ENCODE data around the gene C14orf180. TPM values are rescaled to one million over a fixed set of nuclear protein-coding genes. Genes with fewer than 3 reads are reported as not detected.

Gene C14orf180
- total and polyA plus RNA-seq, 4 experiments from 2014 or later = not detected

DNA sequence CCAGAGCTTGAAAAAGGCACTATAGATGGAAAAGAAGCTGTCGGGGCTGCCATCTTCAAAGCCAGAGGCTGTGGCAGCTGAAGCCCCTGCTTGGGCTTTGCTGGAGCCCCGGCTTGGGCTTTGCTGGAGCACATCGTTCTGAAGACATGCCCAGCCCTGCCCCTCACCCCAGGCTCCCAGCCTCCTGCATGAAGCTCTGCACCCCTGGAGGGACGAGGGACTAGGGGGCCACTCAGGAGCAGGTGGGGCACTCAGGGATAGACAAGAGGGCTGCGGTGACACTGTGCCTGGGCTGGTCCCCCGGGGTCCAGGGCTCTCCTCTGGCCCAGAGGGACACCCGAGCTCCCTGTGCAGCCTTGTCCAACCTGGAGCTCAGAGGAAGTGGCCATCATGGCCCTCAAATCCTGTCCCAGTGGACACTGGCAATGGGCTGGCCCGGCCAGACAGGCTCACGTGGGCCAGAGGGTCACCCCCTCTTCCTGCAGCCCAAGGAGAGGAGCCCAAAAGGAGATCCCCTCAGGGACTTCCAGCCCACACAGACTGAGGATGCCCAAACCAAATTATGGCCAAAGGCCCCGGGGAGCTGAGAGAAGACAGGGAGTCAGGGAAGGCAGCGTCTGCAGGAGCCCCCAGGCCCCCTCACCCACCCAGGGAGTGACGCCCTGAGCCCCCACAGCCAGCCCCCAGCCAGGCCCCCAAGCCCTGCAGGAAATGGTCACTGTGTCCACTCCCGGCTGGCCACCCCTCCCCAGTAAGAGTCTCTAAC is 23.1 kb upstream of the C14orf180 start:
- intact Hi-C loops (cut with micrococcal nuclease) = no loop called here
- peaks cover 4% of the 10 kb centered on the region in 2 donors for H3K27me3 Mint-ChIP-seq
- ChIA-PET CTCF (ENCODE audit: partially characterized antibody) (no interaction called here), POLR2A (ENCODE audit: partially characterized antibody) (no interaction called here)
- H3K4me3 Mint-ChIP-seq = no peak overlapping the region
- H3K9me3 Mint-ChIP-seq = peaks cover 0 to 2% (median 0%) of the 10 kb centered on the region in 8 donors
- no peaks in the 10 kb centered on the region for H3K36me3 Mint-ChIP-seq
- DNase-seq = no peak
- Histone ChIP-seq H3K9me3 (ENCODE audit: control insufficient read depth in 1 of 2, low read length in 2 of 2) (no peaks in the 10 kb centered on the region), H3K4me1 (ENCODE audit: insufficient read depth, low read length) (no peaks in the 10 kb centered on the region), H3K4me3 (ENCODE audit: low read length in 2 of 2) (no peak overlapping the region), H3K36me3 (ENCODE audit: insufficient read depth, low read length) (no peaks in the 10 kb centered on the region), H3K27ac (ENCODE audit: low read depth, low read length) (no peak overlapping the region), H3K27me3 (ENCODE audit: insufficient read depth, low read length) (no peaks in the 10 kb centered on the region)
- no peaks in the 10 kb centered on the region for H3K4me1 Mint-ChIP-seq
- H3K27ac Mint-ChIP-seq = no peak overlapping the region

- ChIA-PET CTCF (ENCODE audit: partially characterized antibody) (no interaction called here), POLR2A (ENCODE audit: partially characterized antibody) (no interaction called here)
- Histone ChIP-seq H3K27ac (ENCODE audit: low read depth, low read length) (no peak overlapping the region), H3K9me3 (ENCODE audit: control insufficient read depth in 1 of 2, low read length in 2 of 2) (no peaks in the 10 kb centered on the region), H3K27me3 (ENCODE audit: insufficient read depth, low read length) (no peaks in the 10 kb centered on the region), H3K4me3 (ENCODE audit: low read length in 2 of 2) (no peak overlapping the region), H3K36me3 (ENCODE audit: insufficient read depth, low read length) (no peaks in the 10 kb centered on the region), H3K4me1 (ENCODE audit: insufficient read depth, low read length) (no peaks in the 10 kb centered on the region)
- H3K36me3 Mint-ChIP-seq = no peaks in the 10 kb centered on the region
- H3K27ac Mint-ChIP-seq = no peak overlapping the region
- H3K4me3 Mint-ChIP-seq = no peak overlapping the region
- peaks cover 6 to 8% of the 10 kb centered on the region in 2 donors for H3K27me3 Mint-ChIP-seq
- intact Hi-C loops (cut with micrococcal nuclease) = no loop called here
- DNase-seq = no peak
- no peaks in the 10 kb centered on the region for H3K4me1 Mint-ChIP-seq
- H3K9me3 Mint-ChIP-seq = peaks cover 0 to 2% (median 0%) of the 10 kb centered on the region in 8 donors
Observed at GRCh38 chr14:104557086-104557485, 22.5 kb upstream of the C14orf180 start.

GRCh38 chr14:104557766-104558165 is 21.8 kb upstream of the C14orf180 start:
- Histone ChIP-seq H3K36me3 (ENCODE audit: insufficient read depth, low read length) (no peaks in the 10 kb centered on the region), H3K4me3 (ENCODE audit: low read length in 2 of 2) (no peak overlapping the region), H3K9me3 (ENCODE audit: control insufficient read depth in 1 of 2, low read length in 2 of 2) (no peaks in the 10 kb centered on the region), H3K4me1 (ENCODE audit: insufficient read depth, low read length) (no peaks in the 10 kb centered on the region), H3K27me3 (ENCODE audit: insufficient read depth, low read length) (no peaks in the 10 kb centered on the region), H3K27ac (ENCODE audit: low read depth, low read length) (no peak overlapping the region)
- H3K4me3 Mint-ChIP-seq = no peak overlapping the region
- POLR2A ChIA-PET (ENCODE audit: partially characterized antibody) = no interaction called here
- H3K27ac Mint-ChIP-seq = no peak overlapping the region
- H3K9me3 Mint-ChIP-seq = peaks cover 0 to 2% (median 0%) of the 10 kb centered on the region in 8 donors
- H3K27me3 Mint-ChIP-seq = peaks cover 5 to 6% of the 10 kb centered on the region in 2 donors
- intact Hi-C loops (cut with micrococcal nuclease) = no loop called here
- CTCF ChIA-PET (ENCODE audit: partially characterized antibody) = no interaction called here
- H3K4me1 Mint-ChIP-seq = no peaks in the 10 kb centered on the region
- no peak for DNase-seq
- H3K36me3 Mint-ChIP-seq = no peaks in the 10 kb centered on the region

DNA sequence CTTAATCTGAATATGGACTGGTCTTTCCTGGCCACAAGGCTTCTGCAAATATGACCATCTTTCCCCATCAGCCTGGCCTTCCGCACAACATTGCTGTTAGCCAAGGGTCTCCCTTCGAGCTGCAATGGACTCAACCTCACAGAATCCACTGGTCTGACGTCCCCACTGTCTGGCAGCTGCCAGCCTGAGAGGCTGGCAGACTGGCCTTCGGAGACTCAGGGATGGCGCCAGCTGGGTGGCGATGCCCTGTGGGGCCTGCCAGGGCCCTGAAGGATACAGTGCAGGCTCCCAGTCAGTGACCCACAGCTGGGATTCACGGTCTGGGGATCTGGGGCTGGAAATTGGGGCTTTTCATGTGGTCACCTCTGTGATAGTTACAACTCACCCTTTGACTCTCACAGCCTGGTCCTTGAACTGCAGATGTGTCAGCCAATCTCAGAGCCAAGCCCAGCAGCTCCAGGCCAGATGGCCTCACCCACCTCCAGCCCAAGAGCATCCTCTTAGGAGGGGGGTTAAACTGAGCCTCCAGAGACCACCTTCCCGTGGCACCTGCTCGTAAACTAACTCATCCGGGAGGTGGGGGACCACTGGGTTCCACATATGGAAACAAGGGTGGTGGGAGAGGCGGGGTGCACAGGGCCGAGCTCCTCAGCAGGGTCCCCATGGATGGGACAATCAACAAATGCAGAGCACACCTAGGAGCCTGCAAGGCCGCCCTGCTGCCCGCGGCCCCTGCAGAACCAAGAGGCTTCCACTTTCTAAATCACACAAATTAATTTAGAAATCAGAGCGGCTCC is 21.1 kb upstream of the C14orf180 start:
- peaks cover 0 to 2% (median 0%) of the 10 kb centered on the region in 8 donors for H3K9me3 Mint-ChIP-seq
- DNase-seq = no peak
- POLR2A ChIA-PET (ENCODE audit: partially characterized antibody) = no interaction called here
- no peak overlapping the region for H3K4me3 Mint-ChIP-seq
- Histone ChIP-seq H3K4me3 (ENCODE audit: low read length in 2 of 2) (no peak overlapping the region), H3K4me1 (ENCODE audit: insufficient read depth, low read length) (no peaks in the 10 kb centered on the region), H3K36me3 (ENCODE audit: insufficient read depth, low read length) (no peaks in the 10 kb centered on the region), H3K27me3 (ENCODE audit: insufficient read depth, low read length) (no peaks in the 10 kb centered on the region), H3K9me3 (ENCODE audit: control insufficient read depth in 1 of 2, low read length in 2 of 2) (no peaks in the 10 kb centered on the region), H3K27ac (ENCODE audit: low read depth, low read length) (no peak overlapping the region)
- H3K27me3 Mint-ChIP-seq = peaks cover 5 to 6% of the 10 kb centered on the region in 2 donors
- no peak overlapping the region for H3K27ac Mint-ChIP-seq
- H3K36me3 Mint-ChIP-seq = no peaks in the 10 kb centered on the region
- no peaks in the 10 kb centered on the region for H3K4me1 Mint-ChIP-seq
- CTCF ChIA-PET (ENCODE audit: partially characterized antibody) = no interaction called here
- intact Hi-C loops (cut with micrococcal nuclease) = no loop called here

DNA sequence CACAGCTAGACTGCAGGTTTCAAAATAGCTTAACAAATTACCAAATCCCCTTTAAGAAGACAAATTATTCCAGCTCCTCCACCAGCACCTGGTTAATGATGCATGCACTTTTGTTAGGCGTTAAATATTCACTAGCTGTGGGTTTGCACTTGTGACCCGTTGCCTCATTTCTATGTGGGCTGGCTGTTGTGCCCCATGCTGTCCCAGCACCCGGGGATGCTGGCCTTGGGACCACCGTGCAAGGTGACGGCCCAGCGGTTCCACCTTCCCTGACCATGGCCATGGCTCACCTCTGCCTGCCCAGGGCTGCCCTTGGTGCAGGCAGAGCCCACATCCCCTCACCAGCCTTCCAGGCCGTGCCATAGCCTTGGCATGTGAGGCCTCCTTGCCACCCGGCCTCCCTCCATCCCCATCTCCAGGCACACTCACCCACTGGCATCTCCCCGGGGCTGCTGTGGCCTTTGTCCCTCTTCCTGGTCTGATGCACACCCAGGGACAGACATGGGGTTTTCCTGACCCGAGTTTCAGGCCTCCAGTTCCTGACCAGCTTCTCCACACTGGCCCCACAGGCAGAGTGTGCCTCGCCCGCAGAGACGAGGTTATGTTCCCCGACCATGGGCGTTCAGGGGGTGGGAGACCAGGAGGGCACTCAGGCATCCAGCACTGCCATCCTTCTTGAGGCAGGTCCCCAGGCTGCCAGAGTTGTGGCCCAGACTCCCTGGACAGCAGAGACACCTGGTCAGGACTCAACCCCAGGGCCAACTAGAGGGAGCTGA is 20.3 kb upstream of the C14orf180 start:
- H3K4me3 Mint-ChIP-seq = no peak overlapping the region
- Histone ChIP-seq H3K4me3 (ENCODE audit: low read length in 2 of 2) (no peak overlapping the region), H3K27ac (ENCODE audit: low read depth, low read length) (no peak overlapping the region), H3K9me3 (ENCODE audit: control insufficient read depth in 1 of 2, low read length in 2 of 2) (no peaks in the 10 kb centered on the region), H3K4me1 (ENCODE audit: insufficient read depth, low read length) (no peaks in the 10 kb centered on the region), H3K36me3 (ENCODE audit: insufficient read depth, low read length) (no peaks in the 10 kb centered on the region), H3K27me3 (ENCODE audit: insufficient read depth, low read length) (no peaks in the 10 kb centered on the region)
- H3K4me1 Mint-ChIP-seq = peaks cover 0 to 2% (median 0%) of the 10 kb centered on the region in 4 donors
- POLR2A ChIA-PET (ENCODE audit: partially characterized antibody) = no interaction called here
- no peak overlapping the region for H3K27ac Mint-ChIP-seq
- H3K9me3 Mint-ChIP-seq = peaks cover 0 to 2% (median 0%) of the 10 kb centered on the region in 8 donors
- CTCF ChIA-PET (ENCODE audit: partially characterized antibody) = no interaction called here
- intact Hi-C loops (cut with micrococcal nuclease) = no loop called here
- H3K36me3 Mint-ChIP-seq = no peaks in the 10 kb centered on the region
- DNase-seq = no peak
- H3K27me3 Mint-ChIP-seq = peaks cover 6 to 8% of the 10 kb centered on the region in 2 donors

GRCh38 chr14:104559804-104560585 is 19.6 kb upstream of the C14orf180 start:
- no peak for DNase-seq
- ChIA-PET POLR2A (ENCODE audit: partially characterized antibody) (no interaction called here), CTCF (ENCODE audit: partially characterized antibody) (interaction anchor here (1.0 to 1.3 kb wide), 3 partner anchors 420 to 482 kb away, joined by 3 to 5 read pairs (median 3); no protein-coding TSS in a partner anchor)
- Histone ChIP-seq H3K27me3 (ENCODE audit: insufficient read depth, low read length) (no peaks in the 10 kb centered on the region), H3K9me3 (ENCODE audit: control insufficient read depth in 1 of 2, low read length in 2 of 2) (no peaks in the 10 kb centered on the region), H3K4me1 (ENCODE audit: insufficient read depth, low read length) (no peaks in the 10 kb centered on the region), H3K36me3 (ENCODE audit: insufficient read depth, low read length) (no peaks in the 10 kb centered on the region), H3K27ac (ENCODE audit: low read depth, low read length) (no peak overlapping the region), H3K4me3 (ENCODE audit: low read length in 2 of 2) (no peak overlapping the region)
- Mint-ChIP-seq H3K4me1 (peaks cover 0 to 2% (median 0%) of the 10 kb centered on the region in 4 donors), H3K27me3 (peaks cover 7 to 11% of the 10 kb centered on the region in 2 donors), H3K27ac (no peak overlapping the region), H3K4me3 (no peak overlapping the region), H3K36me3 (no peaks in the 10 kb centered on the region), H3K9me3 (peaks cover 0 to 2% (median 0%) of the 10 kb centered on the region in 8 donors)
- intact Hi-C loops (cut with micrococcal nuclease) = no loop called here
